ENCODE data around the gene C1RL. TPM values are rescaled to one million over a fixed set of nuclear protein-coding genes. Genes with fewer than 3 reads are reported as not detected.

C1RL gene
- total and polyA plus RNA-seq, 7 donors: 2.7 to 17.0 (median 14.6) TPM

DNA sequence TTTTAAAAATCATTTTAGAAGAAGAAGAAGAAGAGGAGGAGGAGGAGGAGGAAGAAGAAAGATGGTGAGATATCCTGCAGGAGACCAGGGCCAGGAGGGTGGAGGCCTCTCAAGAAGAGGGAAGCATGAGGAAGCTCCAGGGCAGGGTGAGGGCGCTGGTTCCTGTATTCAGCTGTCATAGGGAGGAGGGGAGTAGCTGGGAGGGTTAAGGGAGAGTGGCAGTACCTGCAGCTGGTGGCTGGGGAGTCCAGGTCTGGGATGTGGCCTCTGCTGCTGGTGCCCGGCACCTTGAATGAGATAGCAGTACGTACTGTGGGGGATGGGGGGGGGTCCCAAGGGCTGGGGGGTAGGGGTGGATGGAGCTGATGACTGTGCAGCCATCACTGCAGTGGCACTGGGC lies 9.9 kb upstream of the C1RL start:
- TF ChIP-seq, protein P1, sequence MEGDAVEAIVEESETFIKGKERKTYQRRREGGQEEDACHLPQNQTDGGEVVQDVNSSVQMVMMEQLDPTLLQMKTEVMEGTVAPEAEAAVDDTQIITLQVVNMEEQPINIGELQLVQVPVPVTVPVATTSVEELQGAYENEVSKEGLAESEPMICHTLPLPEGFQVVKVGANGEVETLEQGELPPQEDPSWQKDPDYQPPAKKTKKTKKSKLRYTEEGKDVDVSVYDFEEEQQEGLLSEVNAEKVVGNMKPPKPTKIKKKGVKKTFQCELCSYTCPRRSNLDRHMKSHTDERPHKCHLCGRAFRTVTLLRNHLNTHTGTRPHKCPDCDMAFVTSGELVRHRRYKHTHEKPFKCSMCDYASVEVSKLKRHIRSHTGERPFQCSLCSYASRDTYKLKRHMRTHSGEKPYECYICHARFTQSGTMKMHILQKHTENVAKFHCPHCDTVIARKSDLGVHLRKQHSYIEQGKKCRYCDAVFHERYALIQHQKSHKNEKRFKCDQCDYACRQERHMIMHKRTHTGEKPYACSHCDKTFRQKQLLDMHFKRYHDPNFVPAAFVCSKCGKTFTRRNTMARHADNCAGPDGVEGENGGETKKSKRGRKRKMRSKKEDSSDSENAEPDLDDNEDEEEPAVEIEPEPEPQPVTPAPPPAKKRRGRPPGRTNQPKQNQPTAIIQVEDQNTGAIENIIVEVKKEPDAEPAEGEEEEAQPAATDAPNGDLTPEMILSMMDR (IDR thresholded peaks at IDR 0.05): no peak
- Histone ChIP-seq H3K4me3 (no peak overlapping the region), H3K27ac (no peak overlapping the region), H3K4me1 (peaks cover 4% of the 10 kb centered on the region), H3K9me3 (no peaks in the 10 kb centered on the region), H3K27me3 (ENCODE audit: insufficient read depth in 3 of 3, low read length in 2 of 3) (no peaks in the 10 kb centered on the region), H3K36me3 (ENCODE audit: insufficient read depth in 1 of 2, low read depth in 1 of 2) (no peaks in the 10 kb centered on the region)
- 74 to 89% (median 78%) methylated on average over 2 to 3 of the region's 3 CpGs for WGBS, 3 donors
- no peak for DNase-seq
- intact Hi-C loops (cut with DNase I): loop anchor here in 1 of 2 donors (10.0 kb wide), 1 partner anchor 254 kb away; the partner anchor contains the start of gene TPI1
- no peak for ATAC-seq

DNA sequence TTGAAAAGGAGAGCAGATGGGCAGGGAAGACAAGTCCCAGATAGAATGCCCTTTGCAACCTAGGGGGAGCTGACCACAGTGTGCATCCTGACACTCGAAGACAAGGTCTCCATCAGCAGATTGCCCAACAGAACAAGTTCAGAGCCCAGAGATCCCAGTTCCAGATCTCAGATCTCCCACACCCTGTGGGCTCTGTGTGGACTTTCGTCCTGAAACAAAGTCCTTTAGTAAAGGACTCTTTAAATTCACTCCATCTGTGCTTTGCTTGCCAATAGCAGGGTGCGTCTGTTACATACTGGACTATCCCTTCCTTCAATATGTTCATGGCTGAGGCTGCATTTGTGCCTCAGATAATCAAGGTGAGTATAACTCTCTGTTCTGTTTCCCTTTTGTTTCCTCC lies 8.7 kb upstream of the C1RL start:
- Histone ChIP-seq H3K4me3 (no peak overlapping the region), H3K4me1 (peaks cover 9% of the 10 kb centered on the region), H3K36me3 (ENCODE audit: insufficient read depth in 1 of 2, low read depth in 1 of 2) (no peaks in the 10 kb centered on the region), H3K27me3 (ENCODE audit: insufficient read depth in 3 of 3, low read length in 2 of 3) (no peaks in the 10 kb centered on the region), H3K27ac (no peak overlapping the region), H3K9me3 (no peaks in the 10 kb centered on the region)
- intact Hi-C loops (cut with DNase I): loop anchor here in 1 of 2 donors (10.0 kb wide), 1 partner anchor 253 kb away; the partner anchor contains the start of gene TPI1
- TF ChIP-seq, protein P1 (IDR thresholded peaks at IDR 0.05): no peak
- DNase-seq (no peak), ATAC-seq (no peak)
- WGBS, 3 donors: 80 to 85% (median 84%) methylated on average over 3 of the region's 3 CpGs

DNA sequence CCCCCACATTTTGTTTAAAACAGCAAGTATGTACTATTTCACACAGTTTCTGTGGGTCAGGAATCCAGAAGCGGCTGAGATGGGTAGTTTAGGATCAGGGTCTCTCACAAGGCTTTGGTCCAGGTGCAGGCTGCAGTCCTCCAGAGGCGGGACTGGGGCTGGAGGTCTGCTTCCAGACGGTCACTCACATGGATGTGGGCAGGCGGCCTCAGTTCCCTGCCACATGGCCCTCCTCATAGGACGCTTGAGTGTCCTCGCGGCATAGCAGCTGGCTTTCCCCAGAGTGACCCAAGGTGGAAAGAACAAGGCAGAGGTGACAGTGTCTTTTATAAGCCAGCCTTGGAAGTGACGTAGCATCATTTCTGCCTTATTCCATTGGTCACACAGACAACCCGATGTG lies 7.9 kb upstream of the C1RL start:
- peaks cover 10% of the 10 kb centered on the region for H3K4me1 ChIP-seq
- intact Hi-C loops (cut with DNase I): loop anchor here in 1 of 2 donors (10.0 kb wide), 1 partner anchor 252 kb away; the partner anchor contains the start of gene TPI1
- WGBS, 3 donors: 85 to 90% (median 88%) methylated on average over 9 of the region's 9 CpGs
- H3K27me3 ChIP-seq (ENCODE audit: insufficient read depth in 3 of 3, low read length in 2 of 3): no peaks in the 10 kb centered on the region
- no peak overlapping the region for H3K27ac ChIP-seq
- H3K9me3 ChIP-seq: no peaks in the 10 kb centered on the region
- H3K4me3 ChIP-seq: no peak overlapping the region
- ATAC-seq (no peak), DNase-seq (no peak)
- H3K36me3 ChIP-seq (ENCODE audit: insufficient read depth in 1 of 2, low read depth in 1 of 2): no peaks in the 10 kb centered on the region
- TF ChIP-seq, protein P1 (IDR thresholded peaks at IDR 0.05): no peak

DNA sequence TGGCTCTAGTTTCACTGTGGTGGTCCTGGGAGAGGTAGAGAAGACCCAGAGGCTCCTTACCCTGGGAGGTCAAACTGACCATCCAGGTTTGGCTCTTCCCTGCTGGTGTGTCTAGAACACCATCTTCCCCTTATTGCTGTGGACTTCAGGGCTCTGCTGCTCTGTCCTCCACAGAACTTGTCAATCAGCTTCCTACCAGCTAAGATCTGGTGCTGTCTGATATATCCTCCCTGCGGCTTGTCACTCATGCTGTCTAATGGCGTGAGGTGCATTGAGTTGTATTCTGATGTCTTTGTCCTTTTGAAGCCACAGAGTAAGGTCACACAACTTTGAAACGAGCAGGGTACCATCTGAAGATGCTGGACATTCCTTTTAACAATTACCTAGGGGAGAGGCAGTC lies 7.2 kb upstream of the C1RL start:
- intact Hi-C loops (cut with DNase I): loop anchor here in 1 of 2 donors (10.0 kb wide), 1 partner anchor 251 kb away; the partner anchor contains the start of gene TPI1
- WGBS, 3 donors: 82 to 85% (median 83%) methylated on average over 3 of the region's 3 CpGs

More for the DNA sequence above, 7.2 kb upstream of the C1RL start:
- DNase-seq (no peak), ATAC-seq (no peak)
- Histone ChIP-seq H3K27me3 (ENCODE audit: insufficient read depth in 3 of 3, low read length in 2 of 3) (no peaks in the 10 kb centered on the region), H3K9me3 (no peaks in the 10 kb centered on the region), H3K36me3 (ENCODE audit: insufficient read depth in 1 of 2, low read depth in 1 of 2) (no peaks in the 10 kb centered on the region), H3K27ac (no peak overlapping the region), H3K4me3 (no peak overlapping the region), H3K4me1 (peaks cover 10% of the 10 kb centered on the region)
- TF ChIP-seq, protein P1 (IDR thresholded peaks at IDR 0.05): no peak
